Right lobe of liver (tissue), 4 donors: ENCODE measurements around the gene OR11H7.

Experiments used
- CTCF ChIP-seq, 4 donors: fragments of 200-600 bp in 3 of 4; fragments of 450-650 bp in 1 of 4; IDR thresholded peaks; one replicate each; pipeline versions ENCODE4 v1.5.1 to v1.8.0; 2016 to 2022; ENCODE audit warnings: antibody characterized with exemption in 4 of 4, mild to moderate bottlenecking in 2 of 4
- POLR2A ChIP-seq: fragments of 450-650 bp; IDR thresholded peaks from one replicate; pipeline ENCODE4 v1.6.1; 2017; ENCODE audit warnings: antibody characterized with exemption, mild to moderate bottlenecking
- donor health status: DM: no; HTN: no; CAD: no.
- donor health status: DM: no; HTN: no; CAD: no.
- donor health status: DM: no; HTN: yes; CAD: no.

- TF ChIP-seq CTCF (IDR thresholded peaks at IDR 0.05): no peak
- TF ChIP-seq POLR2A: no peak
Measured at GRCh38 chr14:20204721-20205120, 24.1 kb upstream of the OR11H7 start.
